HTR-8/SVneo (cell line): ENCODE data around the gene RPS6KL1.

Experiments used
- DNase-seq: peaks from one replicate; pipeline ENCODE4 v3.0.0; 2011; ENCODE audit warnings: low spot score, mixed read lengths; ENCODE audit not compliant: insufficient read length
- FAIRE-seq: peaks from 2 replicates; lab custom pipeline; 2011; peaks lifted over from hg19 to GRCh38; lab: Jason Lieb, UNC

Gene RPS6KL1

DNA sequence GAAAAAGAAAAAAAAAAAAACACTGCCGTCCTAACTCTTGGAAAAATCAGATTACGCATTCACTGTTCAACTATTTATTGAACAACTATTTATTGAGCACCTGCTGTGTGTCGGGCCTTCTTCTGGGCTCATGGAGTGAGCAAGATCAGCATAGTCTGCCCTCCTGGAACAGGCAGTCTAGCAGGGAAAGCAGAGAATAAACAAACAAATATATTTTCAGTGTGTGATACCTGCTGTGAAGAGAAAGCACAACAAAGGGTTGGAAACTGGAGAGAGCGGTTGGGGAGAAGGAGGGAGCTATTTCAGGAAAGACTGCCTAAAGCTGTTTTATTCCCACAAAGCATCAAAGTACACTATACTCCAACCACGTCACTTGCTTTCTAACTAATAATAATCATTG lies 57.9 kb downstream of the RPS6KL1 start:
- DNase-seq (no peak), FAIRE-seq (no peak)

DNA sequence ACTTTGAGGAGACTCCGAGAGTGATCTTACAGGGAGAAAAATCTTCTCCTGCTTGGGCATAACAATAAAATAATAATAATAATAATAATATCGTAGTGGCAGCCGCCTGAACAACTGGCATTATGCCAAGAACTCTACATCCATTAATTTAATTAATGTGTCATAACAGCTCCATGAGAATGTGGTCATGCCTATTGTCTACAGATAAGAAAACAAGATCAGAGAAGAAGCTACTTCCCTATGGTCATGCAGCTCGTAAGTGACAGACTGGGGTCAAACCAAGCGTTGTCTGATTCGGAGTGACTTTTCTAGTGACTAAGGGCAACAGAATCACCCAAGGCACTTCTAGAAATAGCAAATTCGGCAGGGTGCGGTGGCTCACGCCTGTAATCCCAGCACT lies 58.9 kb downstream of the RPS6KL1 start:
- FAIRE-seq: peak; percentile 70
- no peak for DNase-seq

DNA sequence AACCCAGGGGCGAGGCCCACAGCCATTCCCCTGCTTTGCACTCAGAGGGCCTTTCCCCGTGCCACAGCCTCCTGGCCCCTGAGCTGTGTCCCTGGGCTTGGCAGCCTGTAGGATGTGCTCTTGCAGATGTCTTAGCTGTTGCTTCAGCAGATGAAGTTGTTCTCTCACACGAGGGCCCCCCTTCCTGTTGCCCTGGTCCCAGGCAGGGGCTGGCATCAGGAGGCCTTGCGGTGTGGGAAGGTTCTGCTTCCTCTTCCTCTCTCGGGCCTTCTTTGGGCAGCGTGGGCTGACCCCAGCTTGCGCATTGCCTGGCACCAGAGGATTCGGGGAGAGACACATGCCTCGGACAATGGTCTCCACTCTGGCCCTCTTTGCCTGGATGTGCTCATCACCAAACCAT lies 59.8 kb downstream of the RPS6KL1 start:
- DNase-seq: no peak
- peak; percentile 13 for FAIRE-seq

DNA sequence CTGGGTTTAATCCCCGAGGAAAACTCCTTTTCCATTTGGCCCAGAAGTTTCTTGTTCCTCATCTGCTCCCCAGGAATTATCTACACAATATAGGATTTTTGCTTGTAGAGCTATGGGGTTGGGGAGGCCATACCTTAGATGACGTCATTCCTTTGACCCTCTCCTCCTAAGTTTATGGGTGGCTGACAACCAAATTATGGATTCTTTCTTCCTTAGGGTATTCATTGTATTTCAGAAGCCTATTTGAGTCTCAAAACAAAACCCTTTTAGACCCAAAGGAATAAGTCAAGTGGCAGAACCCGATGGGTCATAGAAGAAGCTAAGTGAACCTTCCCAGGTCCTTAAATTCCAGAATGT lies 61.3 kb downstream of the RPS6KL1 start:
- DNase-seq (no peak), FAIRE-seq (no peak)

DNA sequence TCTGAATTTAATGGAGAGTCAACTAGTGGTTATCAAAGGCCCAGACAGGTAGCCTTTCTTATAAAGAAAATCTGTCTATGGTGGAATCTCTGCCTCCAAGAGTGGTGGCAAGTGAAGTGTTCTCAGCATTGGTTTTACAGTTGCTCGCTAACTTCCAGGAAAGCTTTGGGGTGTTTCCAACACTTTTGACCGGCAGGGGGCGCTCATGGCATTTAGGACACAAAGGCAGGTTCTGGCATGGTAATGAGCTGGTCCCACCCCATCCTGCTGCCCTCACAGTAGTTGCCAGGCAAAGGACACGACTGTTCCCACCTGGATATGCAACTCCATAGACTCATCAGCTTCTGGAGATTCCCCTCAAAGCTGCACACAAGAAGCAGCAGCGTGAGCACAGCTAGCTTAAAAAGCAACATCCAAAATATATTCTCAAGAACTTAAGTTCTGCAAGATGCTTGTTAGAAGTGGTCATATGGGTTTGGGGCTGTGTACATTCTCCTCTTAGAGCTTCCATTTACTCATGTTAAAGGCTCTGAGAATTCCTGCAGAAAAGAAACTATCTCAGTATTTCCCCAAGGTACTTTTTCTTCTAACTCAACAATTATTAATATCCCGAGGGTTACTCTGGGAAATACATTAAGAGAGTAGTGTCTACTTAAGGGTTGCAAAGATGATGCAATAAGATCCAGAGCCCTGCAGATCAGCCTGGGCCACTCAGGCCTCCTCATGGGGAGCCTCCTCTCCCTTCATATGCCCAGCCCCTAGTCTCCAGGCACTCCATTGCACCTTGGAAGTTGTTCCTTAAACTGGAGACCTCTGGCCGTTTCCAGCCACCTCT lies 61.9 kb downstream of the RPS6KL1 start:
- FAIRE-seq (peak; percentile 98), DNase-seq (peak; percentile 96)

DNA sequence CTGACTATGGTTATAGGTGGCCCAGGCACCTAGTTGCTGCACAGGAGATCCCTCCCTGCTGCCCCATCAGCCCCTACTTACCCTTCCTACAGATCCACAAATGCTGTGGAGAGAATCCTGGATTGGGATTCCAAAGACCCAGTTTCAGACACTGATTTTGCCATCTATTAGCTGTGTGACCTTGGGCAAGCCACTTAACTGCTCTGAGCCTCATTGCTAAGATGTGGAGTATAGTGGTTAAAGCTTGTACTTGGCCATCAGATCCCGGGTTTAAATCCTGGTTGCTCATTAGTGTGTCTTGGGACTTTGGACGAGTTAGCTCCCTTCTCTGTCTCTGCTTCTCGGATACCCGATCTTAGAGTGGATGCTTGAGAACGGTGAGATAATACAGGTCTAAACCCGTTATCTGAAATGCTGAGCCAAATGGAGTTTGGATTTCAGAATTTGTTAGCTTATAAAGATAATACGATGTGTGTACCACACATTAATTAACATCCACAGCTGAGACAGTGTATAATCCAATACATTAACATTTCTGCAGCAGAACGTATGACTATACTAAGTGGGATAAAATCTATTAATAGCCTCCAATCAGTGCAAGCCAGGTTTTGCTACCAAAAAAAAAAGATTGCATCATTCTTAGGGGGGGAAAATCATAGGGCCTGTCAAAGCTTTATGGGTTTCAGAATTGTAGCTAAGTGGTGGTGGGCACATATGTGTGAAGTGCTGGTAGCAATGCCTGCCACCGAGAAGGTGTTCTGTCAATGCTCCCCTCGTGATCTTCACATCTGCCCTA lies 63.1 kb downstream of the RPS6KL1 start:
- no peak for FAIRE-seq
- DNase-seq: no peak

GRCh38 chr14:74858022-74858421 lies 65.0 kb downstream of the RPS6KL1 start:
- peak; percentile 69 for FAIRE-seq
- no peak for DNase-seq

- FAIRE-seq: no peak
- no peak for DNase-seq
Measured at GRCh38 chr14:74856366-74856765, 66.7 kb downstream of the RPS6KL1 start.

GRCh38 chr14:74855945-74856344 lies 67.1 kb downstream of the RPS6KL1 start:
- DNase-seq (no peak), FAIRE-seq (no peak)

GRCh38 chr14:74855021-74855420 lies 68.0 kb downstream of the RPS6KL1 start:
- FAIRE-seq (no peak), DNase-seq (no peak)
